Medulla oblongata (tissue), 1 donor: Measurements from ENCODE around the gene SLC30A2.

Source experiments
- DNase-seq: peaks from one replicate; pipeline ENCODE4 v3.0.0-alpha.2; 2015; ENCODE audit errors: extremely low spot score

Gene SLC30A2

GRCh38 chr1:26023009-26023408, 22.9 kb downstream of the SLC30A2 start:
- no peak for DNase-seq

GRCh38 chr1:26022404-26022779, 23.5 kb downstream of the SLC30A2 start:
- DNase-seq = no peak

GRCh38 chr1:26021647-26022403, 24.1 kb downstream of the SLC30A2 start, which contains the start of gene EXTL1:
TSS of gene EXTL1 (plus strand) at chr1:26021775. CDS start at chr1:26022647, 872 bp downstream.
- peak; percentile 42 for DNase-seq

GRCh38 chr1:26020941-26021646, 24.8 kb downstream of the SLC30A2 start:
- no peak for DNase-seq

- DNase-seq = no peak
Measured at GRCh38 chr1:26020330-26020768, 25.6 kb downstream of the SLC30A2 start.

GRCh38 chr1:26019641-26020315, 26.1 kb downstream of the SLC30A2 start:
- no peak for DNase-seq

GRCh38 chr1:26017606-26018005, 28.3 kb downstream of the SLC30A2 start:
- DNase-seq = no peak

- no peak for DNase-seq
Measured at GRCh38 chr1:26016953-26017545, 28.9 kb downstream of the SLC30A2 start.

GRCh38 chr1:26016258-26016952, 29.5 kb downstream of the SLC30A2 start:
- peak; percentile 54 for DNase-seq

- DNase-seq = peak; percentile 70
Measured at GRCh38 chr1:26015358-26015757, 30.6 kb downstream of the SLC30A2 start.

GRCh38 chr1:26014179-26014578, 31.7 kb downstream of the SLC30A2 start:
- DNase-seq = no peak

GRCh38 chr1:26012864-26013263, 33.1 kb downstream of the SLC30A2 start:
- no peak for DNase-seq

- no peak for DNase-seq
Measured at GRCh38 chr1:26010825-26011224, 35.1 kb downstream of the SLC30A2 start.

- no peak for DNase-seq
Measured at GRCh38 chr1:26009796-26010447, 36.0 kb downstream of the SLC30A2 start.

GRCh38 chr1:26006710-26007109, 39.2 kb downstream of the SLC30A2 start:
- DNase-seq = no peak

- no peak for DNase-seq
Measured at GRCh38 chr1:26005434-26006105, 40.3 kb downstream of the SLC30A2 start.

GRCh38 chr1:26003756-26004155, 42.2 kb downstream of the SLC30A2 start:
- no peak for DNase-seq

- no peak for DNase-seq
Measured at GRCh38 chr1:26003262-26003661, 42.7 kb downstream of the SLC30A2 start.

GRCh38 chr1:25999041-25999800, 46.7 kb downstream of the SLC30A2 start:
- no peak for DNase-seq
